DMS79 (cell line): ENCODE measurements around the gene ZG16.
"Not testable (repeated sequence)": the region's sequence is repeated elsewhere in the genome, so short reads cannot be mapped to it uniquely, and the experiment has no call there.

Experiments
- DNase-seq: peaks from one replicate; lab custom pipeline; 2025; lab: John Stamatoyannopoulos, UW

ZG16 gene

GRCh38 chr16:29777576-29778350 lies at the start of gene ZG16:
Gene ZG16 (plus strand): TSS chr16:29778256. CDS start chr16:29779267, 1,011 bp downstream.
- no peak for DNase-seq

GRCh38 chr16:29729116-29729521 lies 48.9 kb upstream of the ZG16 start:
- no peak for DNase-seq

GRCh38 chr16:29730649-29731048 lies 47.4 kb upstream of the ZG16 start:
- DNase-seq = no peak

- not testable (repeated sequence) for DNase-seq
Observed at GRCh38 chr16:29731768-29732601, 46.1 kb upstream of the ZG16 start.

GRCh38 chr16:29734786-29735185 lies 43.3 kb upstream of the ZG16 start:
- no peak for DNase-seq

GRCh38 chr16:29736112-29736511 lies 41.9 kb upstream of the ZG16 start:
- DNase-seq = no peak

GRCh38 chr16:29736764-29737163 lies 41.3 kb upstream of the ZG16 start:
- DNase-seq = no peak

GRCh38 chr16:29737713-29738112 lies 40.3 kb upstream of the ZG16 start:
- no peak for DNase-seq

- no peak for DNase-seq
Observed at GRCh38 chr16:29738514-29738913, 39.5 kb upstream of the ZG16 start.

GRCh38 chr16:29739927-29740629 lies 38.0 kb upstream of the ZG16 start:
- DNase-seq = not testable (repeated sequence)

GRCh38 chr16:29740630-29741015 lies 37.4 kb upstream of the ZG16 start:
- DNase-seq = not testable (repeated sequence)

- no peak for DNase-seq
Observed at GRCh38 chr16:29742683-29743275, 35.3 kb upstream of the ZG16 start.

GRCh38 chr16:29743475-29743826 lies 34.6 kb upstream of the ZG16 start:
- DNase-seq = no peak

GRCh38 chr16:29743827-29744531 lies 34.1 kb upstream of the ZG16 start:
- no peak for DNase-seq

- DNase-seq = no peak
Observed at GRCh38 chr16:29744541-29745101, 33.4 kb upstream of the ZG16 start.

GRCh38 chr16:29745121-29745852 lies 32.8 kb upstream of the ZG16 start:
- no peak for DNase-seq

GRCh38 chr16:29745853-29746345 lies 32.2 kb upstream of the ZG16 start, which contains the start of gene C16orf54:
Gene C16orf54 (minus strand): TSS chr16:29745990. CDS start chr16:29744951, 1,039 bp downstream.
- DNase-seq = no peak

- not testable (repeated sequence) for DNase-seq
Observed at GRCh38 chr16:29746518-29746917, 31.5 kb upstream of the ZG16 start.

- no peak for DNase-seq
Observed at GRCh38 chr16:29747947-29748759, 29.9 kb upstream of the ZG16 start.
